Progenitor cell of endocrine pancreas (in vitro differentiated cells): Measurements from ENCODE around the gene EGLN3. TPM values are rescaled to one million over a fixed set of nuclear protein-coding genes. Genes with fewer than 3 reads are reported as not detected.

Experiments used
- DNase-seq: peaks from one replicate; pipeline ENCODE4 v3.0.0; 2021; ENCODE audit warnings: low spot score; ENCODE audit not compliant: unreplicated experiment
- H3K27ac Mint-ChIP-seq: 2 replicates; pipeline ENCODE4 v1.8.0; 2021; ENCODE audit warnings: mild to moderate bottlenecking, moderate library complexity, mixed read lengths
- H3K27me3 Mint-ChIP-seq: 2 replicates; pipeline ENCODE4 v1.8.0; 2021; ENCODE audit warnings: mixed read lengths
- H3K36me3 Mint-ChIP-seq: 2 replicates; pipeline ENCODE4 v1.8.0; 2022; ENCODE audit warnings: mixed read lengths; ENCODE audit not compliant: insufficient read depth
- H3K4me1 Mint-ChIP-seq: 2 replicates; pipeline ENCODE4 v1.8.0; 2021; ENCODE audit warnings: low read depth, mixed read lengths
- H3K4me3 Mint-ChIP-seq: 2 replicates; pipeline ENCODE4 v1.8.0; 2021; ENCODE audit warnings: low read depth, mild to moderate bottlenecking, moderate library complexity, mixed read lengths
- H3K9me3 Mint-ChIP-seq: 2 replicates; pipeline ENCODE4 v1.8.0; 2021; ENCODE audit warnings: low read depth, mixed read lengths
- CTCF ChIP-seq: fragments of 200-600 bp; sonication (generic); IDR thresholded peaks from one replicate; pipeline ENCODE4 v1.5.0; 2021; ENCODE audit warnings: antibody characterized with exemption, mild to moderate bottlenecking; ENCODE audit not compliant: unreplicated experiment
- total RNA-seq: library from RNA; stranded (reverse); gene quantifications from 2 replicates; pipeline ENCODE4 v1.2.1, GENCODE V29; 2021

Gene EGLN3
- total RNA-seq, 1 donor from 2014 or later, result 9.5 TPM

- H3K4me3 Mint-ChIP-seq, result no peak overlapping the region
- H3K9me3 Mint-ChIP-seq, result peaks cover 24% of the 10 kb centered on the region
- no peaks in the 10 kb centered on the region for H3K4me1 Mint-ChIP-seq
- no peaks in the 10 kb centered on the region for H3K27me3 Mint-ChIP-seq
- no peak for TF ChIP-seq CTCF
- DNase-seq, result no peak
- peaks cover 2% of the 10 kb centered on the region for H3K36me3 Mint-ChIP-seq
- no peak overlapping the region for H3K27ac Mint-ChIP-seq
Measured at GRCh38 chr14:33880330-33880729, 70.5 kb downstream of the EGLN3 start.

- H3K36me3 Mint-ChIP-seq, result peaks cover 2% of the 10 kb centered on the region
- H3K27me3 Mint-ChIP-seq, result no peaks in the 10 kb centered on the region
- DNase-seq, result no peak
- TF ChIP-seq CTCF, result no peak
- no peak overlapping the region for H3K4me3 Mint-ChIP-seq
- H3K4me1 Mint-ChIP-seq, result no peaks in the 10 kb centered on the region
- H3K9me3 Mint-ChIP-seq, result peaks cover 26% of the 10 kb centered on the region
- no peak overlapping the region for H3K27ac Mint-ChIP-seq
Measured at GRCh38 chr14:33879684-33880286, 71.1 kb downstream of the EGLN3 start.

- Mint-ChIP-seq H3K36me3 (peaks cover 2% of the 10 kb centered on the region), H3K27ac (no peak overlapping the region), H3K9me3 (peaks cover 35% of the 10 kb centered on the region), H3K4me3 (no peak overlapping the region), H3K27me3 (no peaks in the 10 kb centered on the region), H3K4me1 (no peaks in the 10 kb centered on the region)
- no peak for DNase-seq
- no peak for TF ChIP-seq CTCF
Measured at GRCh38 chr14:33876274-33876673, 74.6 kb downstream of the EGLN3 start.
